H1 (cell line): ENCODE data around the gene FOXL1. TPM values are rescaled to one million over a fixed set of nuclear protein-coding genes. Genes with fewer than 3 reads are reported as not detected.

ENCODE experiments used
- CTCF ChIA-PET: fragments of 300-600 bp; sonication (Branson Sonifier 250); formaldehyde crosslinking; loops from one replicate; lab custom pipeline; 2021; ENCODE audit not compliant: partially characterized antibody; lab: Charles Lee
- POLR2A ChIA-PET: fragments of 300-600 bp; sonication (Branson Sonifier 250); formaldehyde crosslinking; loops from one replicate; lab custom pipeline; 2021; ENCODE audit warnings: inconsistent platforms; ENCODE audit not compliant: partially characterized antibody; lab: Charles Lee
- DNase-seq, 2 experiments: peaks; one replicate each; pipeline versions ENCODE4 v3.0.0 to v3.0.0-alpha.2; 2010 to 2022; ENCODE audit warnings: low spot score in 2 of 2, low read depth in 1 of 2, mixed read lengths in 1 of 2
- FAIRE-seq: peaks from 2 replicates; lab custom pipeline; 2011; peaks lifted over from hg19 to GRCh38; lab: Jason Lieb, UNC
- H2AFZ ChIP-seq: 2 replicates; pipeline ENCODE4 v1.8.1; 2012; ENCODE audit warnings: low read length, inconsistent platforms
- H2AK5ac ChIP-seq: 2 replicates; pipeline ENCODE4 v1.6.1; 2013; ENCODE audit warnings: low read depth, low read length
- H2BK120ac ChIP-seq: replicated peaks from 2 replicates; pipeline ENCODE3; 2013; ENCODE audit warnings: low read depth, low read length, inconsistent platforms
- H2BK12ac ChIP-seq: 2 replicates; pipeline ENCODE4 v1.6.1; 2013; ENCODE audit warnings: low read depth, low read length
- H2BK15ac ChIP-seq: 2 replicates; pipeline ENCODE4 v1.6.1; 2013; ENCODE audit warnings: low read length
- H2BK20ac ChIP-seq: 2 replicates; pipeline ENCODE4 v1.6.1; 2013; ENCODE audit warnings: low read length
- H2BK5ac ChIP-seq: 2 replicates; pipeline ENCODE4 v1.6.1; 2013; ENCODE audit warnings: low read depth, low read length
- H3K14ac ChIP-seq: 2 replicates; pipeline ENCODE4 v1.6.1; 2013; ENCODE audit warnings: inconsistent platforms; ENCODE audit not compliant: insufficient read length
- H3K18ac ChIP-seq: 2 replicates; pipeline ENCODE4 v1.6.1; 2013; ENCODE audit warnings: low read length; ENCODE audit errors: extremely low read depth
- H3K23ac ChIP-seq: 2 replicates; pipeline ENCODE4 v1.6.1; 2013; ENCODE audit warnings: inconsistent platforms; ENCODE audit not compliant: insufficient read length
- H3K23me2 ChIP-seq: 2 replicates; pipeline ENCODE4 v1.6.1; 2013; ENCODE audit warnings: low read depth, low read length
- H3K27ac ChIP-seq: 2 replicates; pipeline ENCODE4 v1.6.1; 2011; ENCODE audit warnings: low read depth, low read length, inconsistent platforms
- H3K27me3 ChIP-seq, 4 experiments: replicated peaks in 1 of 4; 1 replicate in 1 of 4; 2 replicates in 3 of 4; pipeline versions ENCODE4 v1.6.1 to v1.8.1; 2011 to 2013; ENCODE audit warnings: low read length in 3 of 4, mild to moderate bottlenecking in 3 of 4, inconsistent platforms in 2 of 4, mixed read lengths in 2 of 4, moderate library complexity in 1 of 4; ENCODE audit not compliant: control insufficient read depth in 3 of 4, insufficient read depth in 3 of 4; ENCODE audit errors: extremely low read depth in 1 of 4
- H3K36me3 ChIP-seq, 4 experiments: 2 replicates each; pipeline versions ENCODE4 v1.6.1 to v1.8.1; 2011 to 2013; ENCODE audit warnings: mild to moderate bottlenecking in 4 of 4, low read length in 3 of 4, moderate library complexity in 2 of 4, control low read depth in 1 of 4, inconsistent platforms in 1 of 4; ENCODE audit not compliant: insufficient read depth in 4 of 4, control insufficient read depth in 2 of 4
- H3K4ac ChIP-seq: replicated peaks from 2 replicates; pipeline ENCODE3; 2013; ENCODE audit warnings: low read length, low read depth, mixed read lengths, inconsistent platforms; ENCODE audit not compliant: insufficient read length
- H3K4me1 ChIP-seq, 4 experiments: replicated peaks in 1 of 4; 1 replicate in 1 of 4; 2 replicates in 3 of 4; pipeline versions ENCODE4 v1.6.1 to v1.8.1; 2011 to 2013; ENCODE audit warnings: low read length in 3 of 4, inconsistent platforms in 2 of 4, mixed read lengths in 1 of 4; ENCODE audit not compliant: insufficient read depth in 4 of 4, control insufficient read depth in 3 of 4
- H3K4me2 ChIP-seq, 2 experiments: 2 replicates each; pipeline versions ENCODE4 v1.6.1 to v1.8.1; 2011 to 2013; ENCODE audit warnings: low read depth in 2 of 2, low read length in 2 of 2, control low read depth in 1 of 2, inconsistent platforms in 1 of 2, mild to moderate bottlenecking in 1 of 2; ENCODE audit not compliant: insufficient read depth in 1 of 2
- H3K4me3 ChIP-seq, 4 experiments: fragments of 200-600, 300-600 bp in 1 of 4; sonication (generic), shearing (Covaris generic), sonication (Bioruptor Twin) in 1 of 4; 2 replicates each; pipeline versions ENCODE4 v1.5.1 to v1.8.1; 2011 to 2016; ENCODE audit warnings: low read length in 4 of 4, low read depth in 3 of 4, control low read depth in 2 of 4, inconsistent platforms in 2 of 4, mild to moderate bottlenecking in 2 of 4, mixed read lengths in 1 of 4, moderate library complexity in 1 of 4; ENCODE audit not compliant: insufficient read depth in 2 of 4; ENCODE audit errors: extremely low read depth in 1 of 4
- H3K56ac ChIP-seq: replicated peaks from 2 replicates; pipeline ENCODE3; 2013; ENCODE audit warnings: low read depth, mild to moderate bottlenecking, mixed read lengths, low read length, inconsistent platforms; ENCODE audit not compliant: insufficient read length
- H3K79me1 ChIP-seq: 2 replicates; pipeline ENCODE4 v1.6.1; 2013; ENCODE audit warnings: low read depth, low read length, control low read depth
- H3K79me2 ChIP-seq, 2 experiments: 2 replicates each; pipeline versions ENCODE4 v1.6.1 to v1.8.1; 2012 to 2013; ENCODE audit warnings: low read length in 2 of 2, mild to moderate bottlenecking in 2 of 2, inconsistent platforms in 1 of 2; ENCODE audit not compliant: insufficient read depth in 2 of 2, control insufficient read depth in 1 of 2
- H3K9ac ChIP-seq, 4 experiments: replicated peaks in 1 of 4; 1 replicate in 1 of 4; 2 replicates in 3 of 4; pipeline versions ENCODE4 v1.6.1 to v1.8.1; 2011 to 2013; ENCODE audit warnings: low read depth in 3 of 4, low read length in 3 of 4, control low read depth in 2 of 4, mild to moderate bottlenecking in 2 of 4, moderate library complexity in 2 of 4, inconsistent platforms in 1 of 4; ENCODE audit errors: extremely low read depth in 1 of 4
- H3K9me3 ChIP-seq, 2 experiments: 2 replicates each; pipeline versions ENCODE4 v1.6.1 to v1.8.1; 2012 to 2013; ENCODE audit warnings: mild to moderate bottlenecking in 2 of 2, moderate library complexity in 2 of 2, control low read depth in 1 of 2, inconsistent platforms in 1 of 2, low read depth in 1 of 2, low read length in 1 of 2, mixed read lengths in 1 of 2; ENCODE audit not compliant: insufficient read depth in 2 of 2
- H4K20me1 ChIP-seq, 2 experiments: replicated peaks in 1 of 2; 2 replicates each; pipeline versions ENCODE3 to v1.8.1; 2011 to 2013; ENCODE audit warnings: inconsistent platforms in 2 of 2, low read length in 2 of 2, mild to moderate bottlenecking in 1 of 2; ENCODE audit not compliant: insufficient read depth in 2 of 2, control insufficient read depth in 1 of 2
- H4K5ac ChIP-seq: 2 replicates; pipeline ENCODE4 v1.6.1; 2013; ENCODE audit warnings: low read length, low read depth, mixed read lengths, inconsistent platforms; ENCODE audit not compliant: insufficient read length
- H4K8ac ChIP-seq: 2 replicates; pipeline ENCODE4 v1.8.0; 2013; ENCODE audit warnings: mild to moderate bottlenecking, moderate library complexity, low read length, inconsistent platforms; ENCODE audit not compliant: insufficient read depth; ENCODE audit errors: extremely low read depth
- H4K91ac ChIP-seq: replicated peaks from 2 replicates; pipeline ENCODE3; 2013; ENCODE audit warnings: low read length, mixed read lengths, inconsistent platforms; ENCODE audit not compliant: insufficient read length
- BCL11A ChIP-seq, 2 experiments: IDR thresholded peaks; one replicate each; pipeline ENCODE4 v1.6.1; 2011; ENCODE audit warnings: low read depth in 2 of 2, low read length in 2 of 2, mild to moderate bottlenecking in 2 of 2
- CHD2 ChIP-seq: IDR thresholded peaks from 2 replicates; pipeline ENCODE4 v1.6.1; 2012; ENCODE audit warnings: low read length, improper control_type of control experiment
- NRF1 ChIP-seq: IDR thresholded peaks from 2 replicates; pipeline ENCODE4 v1.6.1; 2011; ENCODE audit warnings: mild to moderate bottlenecking, low read depth, low read length, improper control_type of control experiment
- SRF ChIP-seq: IDR thresholded peaks from 2 replicates; pipeline ENCODE4 v1.6.1; 2011; ENCODE audit warnings: mild to moderate bottlenecking, low read depth, low read length, moderate library complexity
- WGBS, 2 experiments: shearing (Covaris generic) in 1 of 2; methylation state at CpG; one replicate each; pipeline versions ENCODE4 v1.1.6 to v1.1.7; 2013 to 2015; ENCODE audit warnings: low lambda C conversion rate in 2 of 2, mixed read lengths in 2 of 2, inconsistent platforms in 1 of 2, low coverage in 1 of 2, missing lambda C conversion rate in 1 of 2; ENCODE audit not compliant: insufficient replicate concordance in 2 of 2, insufficient coverage in 1 of 2, insufficient read length in 1 of 2; ENCODE audit errors: extremely low coverage in 1 of 2, missing lambda C conversion rate in 1 of 2; 5-methylcytosine and 5-hydroxymethylcytosine counted together
- polyA plus RNA-seq, 7 experiments: library from polyadenylated mRNA; depleted of rRNA in 3 of 7; stranded (reverse) in 5 of 7; unstranded in 2 of 7; fragments of >200 nt in 5 of 7; fragments of 200-250 nt in 2 of 7; gene quantifications; 1 replicate in 5 of 7; 2 replicates in 1 of 7; 4 replicates in 1 of 7; pipeline versions ENCODE4 v1.2.1 to v1.2.3, GENCODE V29; 2011 to 2013; ENCODE audit warnings: missing spikeins in 2 of 7, mixed read lengths in 2 of 7
- total RNA-seq: library from RNA; stranded (reverse); fragmentation: NEBNext Ultra II Directional; extraction: Animal tissue kit (Norgen Biotek cat#: 25700); gene quantifications from 2 replicates; pipeline ENCODE4 v1.2.1, GENCODE V29; 2021

The FOXL1 gene
- total and polyA plus RNA-seq, 2 of the 8 experiments (the other 6 are each of a cell fraction or from before 2014, with no cell fraction given): 0.03 TPM; not detected in 1

DNA sequence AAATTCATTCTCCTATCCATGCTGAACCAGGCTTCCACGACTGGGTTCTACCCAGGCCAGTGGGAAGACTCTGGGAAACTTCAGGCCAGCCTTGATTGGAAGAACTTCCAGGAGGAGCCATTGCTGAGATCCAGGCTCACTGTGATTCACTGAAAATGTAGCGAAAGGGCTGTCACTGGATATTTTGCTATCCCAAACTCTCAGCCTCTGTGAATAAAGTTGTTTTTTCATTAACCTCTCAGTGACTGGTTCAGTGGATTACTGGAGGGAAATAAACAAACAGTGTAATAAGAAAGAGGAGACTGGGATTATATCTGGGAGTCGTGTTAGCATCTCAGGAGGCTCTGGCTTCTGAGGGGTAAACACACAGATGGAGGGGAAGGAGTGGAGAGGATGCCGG, 3.1 kb downstream of the FOXL1 start:
- no peak overlapping the region for H3K23ac ChIP-seq
- peaks cover 3 to 28% (median 17%) of the 10 kb centered on the region in 4 experiments for H3K4me1 ChIP-seq
- H3K4me2 ChIP-seq: no peak overlapping the region
- no peaks in the 10 kb centered on the region for H3K9me3 ChIP-seq
- H3K27me3 ChIP-seq: peaks cover 49 to 72% (median 56%) of the 10 kb centered on the region in 4 experiments
- no peak overlapping the region for H2AFZ ChIP-seq
- no peak overlapping the region for H3K4me3 ChIP-seq
- WGBS, 2 experiments: 84% methylated on average over 4 of the region's 4 CpGs; no CpG with 5 or more reads in 1 of the 2 experiments
- peaks cover 2 to 3% of the 10 kb centered on the region in 2 experiments for H4K20me1 ChIP-seq
- no peak overlapping the region for H2BK12ac ChIP-seq
- H4K91ac ChIP-seq: no peak overlapping the region
- H3K79me2 ChIP-seq: no peaks in the 10 kb centered on the region
- no peak overlapping the region for H3K14ac ChIP-seq
- FAIRE-seq: no peak
- no peak overlapping the region for H2BK120ac ChIP-seq
- no peak for DNase-seq
- no peaks in the 10 kb centered on the region for H3K79me1 ChIP-seq
- no peak overlapping the region for H3K56ac ChIP-seq
- H2BK20ac ChIP-seq: no peak overlapping the region
- TF ChIP-seq CHD2: no peak
- TF ChIP-seq NRF1: no peak
- no peak for TF ChIP-seq BCL11A (IDR thresholded peaks at IDR 0.05; ENCODE audit: low read depth in 2 of 2, low read length in 2 of 2)
- no peak for TF ChIP-seq SRF
- H3K23me2 ChIP-seq: peaks cover 5% of the 10 kb centered on the region; the same call in 1 of the 2 replicates
- no peak overlapping the region for H2BK15ac ChIP-seq
- no peak overlapping the region for H3K18ac ChIP-seq
- ChIA-PET POLR2A (no interaction called here), CTCF (interaction anchor here (2.8 kb wide), 1 partner anchor 12 kb away, joined by 8 read pairs; no protein-coding TSS in a partner anchor)
- H3K4ac ChIP-seq: no peak overlapping the region
- H2AK5ac ChIP-seq: no peak overlapping the region
- H2BK5ac ChIP-seq: no peak overlapping the region
- H3K27ac ChIP-seq: no peak overlapping the region
- H3K36me3 ChIP-seq: peaks cover 0 to 10% (median 0%) of the 10 kb centered on the region in 4 experiments; a peak in 1 of 8 replicates
- H3K9ac ChIP-seq: no peak overlapping the region
- H4K5ac ChIP-seq: no peak overlapping the region
- H4K8ac ChIP-seq: no peak overlapping the region
